AML-193 (cell line): ENCODE results near the gene GTF2H4.

ENCODE experiments used
- DNase-seq, 2 experiments: peaks; one replicate each; lab custom pipeline; 2025; lab: John Stamatoyannopoulos, UW

The GTF2H4 gene

GRCh38 chr6:30882759-30883684 is 25.0 kb upstream of the GTF2H4 start:
- no peak for DNase-seq

- DNase-seq, result no peak
Observed at GRCh38 chr6:30883685-30884520, 24.1 kb upstream of the GTF2H4 start, which contains the start of gene DDR1. Gene DDR1 (plus strand): TSS chr6:30884519. CDS start chr6:30888730, 4,211 bp downstream.

DNA sequence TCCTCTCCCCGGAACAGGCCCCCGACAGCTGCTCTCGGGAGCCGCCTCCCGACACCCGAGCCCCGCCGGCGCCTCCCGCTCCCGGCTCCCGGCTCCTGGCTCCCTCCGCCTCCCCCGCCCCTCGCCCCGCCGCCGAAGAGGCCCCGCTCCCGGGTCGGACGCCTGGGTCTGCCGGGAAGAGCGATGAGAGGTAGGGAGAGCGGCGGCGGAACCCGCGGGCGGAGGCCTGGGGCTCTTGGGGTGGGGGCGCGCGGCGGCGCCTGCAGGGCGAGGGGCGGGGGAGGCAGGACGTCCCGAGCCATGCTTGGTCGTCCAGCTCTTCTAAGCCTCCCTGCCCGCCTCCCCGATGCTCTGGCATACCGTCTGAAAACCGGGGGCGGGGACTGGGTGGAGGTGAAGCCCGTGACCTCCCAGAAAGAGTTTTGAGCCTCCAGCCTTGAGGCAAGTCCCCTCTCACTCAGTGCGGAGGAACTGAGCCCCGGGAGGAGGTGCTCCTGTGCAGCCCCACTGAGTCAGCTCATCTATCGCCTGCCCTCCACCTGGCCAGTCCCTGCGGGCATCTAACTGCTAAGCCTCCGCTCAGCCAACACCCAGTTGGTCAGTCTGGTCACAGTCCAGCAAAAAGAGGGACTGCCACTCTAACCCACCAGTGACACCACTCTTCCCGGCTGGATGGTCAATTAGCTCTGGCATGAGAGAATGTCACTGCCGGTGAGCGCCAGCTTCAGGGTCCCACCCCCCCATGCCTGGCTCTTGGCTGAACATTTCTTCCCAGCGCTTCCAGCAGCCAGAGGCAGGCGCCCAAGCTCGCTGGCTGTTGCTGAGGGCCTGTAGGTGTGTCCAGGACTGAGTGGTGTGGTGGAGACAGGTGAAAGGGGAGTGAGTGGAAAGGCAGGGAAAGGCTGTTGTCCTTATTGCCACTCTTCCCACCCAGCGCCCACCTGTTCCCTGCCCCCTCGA is 23.2 kb upstream of the GTF2H4 start:
- no peak for DNase-seq

DNA sequence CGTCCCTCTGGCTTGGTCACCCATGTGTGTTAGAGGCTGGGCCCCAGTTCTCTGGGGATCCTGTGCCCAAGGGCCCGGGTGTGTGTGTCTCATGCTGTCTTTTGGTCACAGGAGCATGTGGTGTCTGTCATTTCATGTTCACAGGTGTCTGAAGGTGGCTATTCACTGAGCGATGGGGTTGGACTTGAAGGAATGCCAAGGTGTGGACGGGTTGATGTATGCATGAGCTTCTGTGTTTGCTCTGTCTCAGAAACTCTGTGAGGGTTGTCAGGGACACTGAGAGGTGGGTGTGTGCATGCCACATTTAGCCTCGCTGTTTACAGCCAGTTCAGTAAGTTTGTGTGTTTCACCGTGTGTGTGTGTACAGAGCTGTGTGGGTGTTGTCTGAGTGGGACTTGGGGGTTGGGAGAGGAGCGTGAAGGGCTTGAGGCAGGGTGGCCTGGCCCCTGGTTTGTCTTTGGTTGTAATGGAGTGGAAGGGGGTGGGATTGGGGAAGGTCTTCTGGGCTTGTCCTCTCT is 22.5 kb upstream of the GTF2H4 start:
- DNase-seq, result no peak

DNA sequence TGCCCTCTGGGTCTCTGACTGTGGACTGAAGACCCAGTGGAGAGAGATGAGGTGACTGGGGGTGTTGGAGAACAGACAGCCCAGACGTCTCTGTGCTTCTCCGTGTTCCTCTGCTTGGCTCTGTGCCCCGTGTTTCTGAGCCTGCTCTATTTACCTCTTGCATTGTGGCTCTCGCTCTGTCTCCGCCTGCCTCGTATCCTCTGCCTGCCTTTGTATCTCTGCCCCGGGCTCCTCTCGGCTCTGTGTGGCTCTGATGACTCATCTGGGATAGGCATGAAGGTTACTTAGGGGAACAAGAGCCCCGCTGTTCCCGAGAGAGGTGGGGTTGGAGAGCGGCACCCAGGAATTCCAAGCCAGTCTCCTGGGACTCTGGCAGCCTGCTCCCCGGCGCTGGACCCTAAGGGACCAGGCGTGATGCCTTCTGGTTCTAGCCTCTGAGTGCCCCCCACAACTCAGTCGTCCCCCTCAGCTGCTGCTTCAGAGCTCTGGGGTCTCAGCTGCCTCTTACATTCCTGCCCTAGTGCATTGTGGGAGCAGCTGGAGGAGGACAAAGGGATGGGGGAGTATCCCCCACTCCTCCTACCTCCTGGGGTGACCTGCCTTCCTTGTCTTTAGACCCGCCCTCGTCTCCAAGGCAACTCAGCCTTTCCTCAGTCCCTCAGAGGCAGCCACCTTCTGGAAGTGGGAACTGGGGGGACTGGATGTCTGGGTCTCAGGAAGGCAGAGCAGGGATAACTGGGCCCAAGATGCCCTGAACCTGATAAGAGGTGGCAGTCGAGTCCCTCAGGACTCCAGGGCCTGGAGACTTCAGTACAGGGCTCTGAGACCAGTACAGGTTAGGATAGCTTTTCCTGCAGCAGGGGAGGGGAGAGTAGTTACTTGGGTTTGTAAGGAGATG is 21.8 kb upstream of the GTF2H4 start:
- no peak for DNase-seq

GRCh38 chr6:30886897-30887255 is 21.1 kb upstream of the GTF2H4 start:
- DNase-seq, result no peak

DNA sequence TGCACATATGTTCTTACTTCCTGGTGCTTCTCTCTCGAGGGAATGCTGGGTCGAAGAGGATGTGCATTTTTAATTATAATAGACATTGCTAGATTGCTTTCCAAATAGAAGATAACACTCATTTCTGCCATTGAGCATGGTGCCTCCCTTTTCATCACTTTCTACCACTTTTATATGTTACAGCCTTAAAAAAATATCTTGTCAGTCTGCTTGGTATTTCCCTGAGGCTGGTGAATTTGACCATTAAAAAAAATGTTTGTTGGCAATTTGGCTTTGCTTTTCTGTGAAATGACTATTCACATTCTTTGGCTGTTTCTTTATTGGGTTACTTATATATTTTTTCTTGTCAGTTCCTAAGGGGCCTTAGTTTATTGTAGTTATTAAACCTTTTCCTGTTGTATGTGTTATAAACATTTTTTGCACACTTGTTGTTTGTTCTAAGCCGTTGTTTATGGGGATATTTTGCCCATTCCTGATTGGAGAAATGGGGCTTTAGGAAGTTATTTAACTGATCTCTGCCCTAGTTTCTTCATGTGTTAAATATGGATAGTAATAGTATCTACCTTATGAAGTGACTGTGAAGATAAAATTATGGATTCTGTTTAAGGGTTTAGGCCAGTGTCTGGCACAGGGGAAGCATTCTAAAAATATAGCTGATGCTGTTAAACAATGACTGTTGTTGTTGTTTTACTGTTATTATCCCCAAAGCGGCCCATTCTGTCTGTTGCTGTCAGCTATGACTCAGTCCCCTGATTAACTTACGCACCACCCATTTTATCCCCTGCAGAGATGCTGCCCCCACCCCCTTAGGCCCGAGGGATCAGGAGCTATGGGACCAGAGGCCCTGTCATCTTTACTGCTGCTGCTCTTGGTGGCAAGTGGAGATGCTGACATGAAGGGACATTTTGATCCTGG is 19.8 kb upstream of the GTF2H4 start:
- DNase-seq, result no peak

DNA sequence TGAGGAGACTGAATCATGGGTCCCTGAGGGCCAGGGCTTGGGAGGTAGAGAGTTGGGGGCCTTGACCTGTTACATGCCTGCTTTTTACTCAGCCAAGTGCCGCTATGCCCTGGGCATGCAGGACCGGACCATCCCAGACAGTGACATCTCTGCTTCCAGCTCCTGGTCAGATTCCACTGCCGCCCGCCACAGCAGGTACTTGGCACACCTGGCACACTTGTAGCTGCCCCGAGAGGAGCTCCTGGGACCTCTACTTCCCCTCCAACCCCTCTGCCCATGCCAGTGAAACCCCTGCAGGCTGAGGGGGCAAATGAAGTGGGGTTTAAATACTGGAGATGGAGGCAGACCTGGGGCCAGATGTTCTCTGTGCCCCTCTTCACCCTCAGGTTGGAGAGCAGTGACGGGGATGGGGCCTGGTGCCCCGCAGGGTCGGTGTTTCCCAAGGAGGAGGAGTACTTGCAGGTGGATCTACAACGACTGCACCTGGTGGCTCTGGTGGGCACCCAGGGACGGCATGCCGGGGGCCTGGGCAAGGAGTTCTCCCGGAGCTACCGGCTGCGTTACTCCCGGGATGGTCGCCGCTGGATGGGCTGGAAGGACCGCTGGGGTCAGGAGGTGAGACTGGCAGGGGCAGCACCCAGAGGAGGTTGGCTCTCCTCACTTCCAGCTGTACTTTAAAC is 19.1 kb upstream of the GTF2H4 start:
- DNase-seq, result no peak

DNA sequence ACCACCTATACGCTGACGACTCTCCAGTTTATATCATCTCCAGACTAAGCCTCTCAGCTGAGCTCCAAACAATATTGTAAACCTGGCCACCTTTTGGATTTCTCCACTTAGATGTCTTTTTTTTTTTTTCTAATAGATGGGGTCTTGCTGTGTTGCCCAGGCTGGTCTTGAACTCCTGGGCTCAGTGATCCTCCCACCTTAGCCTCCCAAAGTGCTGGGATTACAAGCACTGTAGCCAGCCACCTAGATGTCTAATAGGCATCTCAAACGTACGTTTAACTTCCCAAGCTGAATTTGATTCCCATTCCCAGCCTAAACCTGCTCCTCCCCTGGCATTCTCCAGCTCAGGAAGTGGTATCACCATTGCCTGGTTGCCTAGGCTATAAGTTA is 18.5 kb upstream of the GTF2H4 start:
- DNase-seq, result no peak

DNA sequence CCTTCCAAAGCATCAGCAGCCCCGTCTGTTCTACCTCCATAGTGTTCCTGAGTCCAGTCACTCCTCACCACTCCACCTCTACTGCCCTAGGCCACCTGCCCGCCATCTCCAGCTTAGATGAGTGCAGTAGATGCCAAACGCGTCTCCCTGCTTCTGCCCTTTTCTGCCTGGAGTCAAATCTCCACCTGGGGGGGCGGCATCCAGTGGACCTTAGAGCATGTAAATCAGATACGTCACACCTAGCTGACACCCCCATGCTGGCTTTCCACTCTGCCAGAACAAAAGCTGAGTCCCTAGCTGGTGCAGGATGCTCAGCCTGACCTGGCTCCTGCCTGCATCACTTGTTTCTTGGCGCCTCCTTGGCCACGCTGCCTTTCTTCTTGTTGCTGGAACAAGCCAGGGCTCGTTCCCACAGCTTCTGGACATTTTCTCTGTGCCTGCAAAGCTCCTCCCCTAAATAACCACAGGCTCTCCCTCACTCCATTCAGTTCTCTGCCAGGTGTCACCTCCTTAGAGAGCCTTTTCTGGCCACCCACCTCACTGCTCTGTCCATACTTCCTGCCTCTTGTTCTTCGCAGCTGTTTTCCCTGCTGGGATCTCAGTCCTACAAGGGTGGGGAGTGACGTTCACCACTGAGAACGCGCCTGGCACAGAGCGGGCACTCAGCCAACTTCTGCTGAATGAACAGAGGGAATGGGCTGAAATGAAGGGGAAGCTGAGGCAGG is 17.9 kb upstream of the GTF2H4 start:
- DNase-seq, result no peak

DNA sequence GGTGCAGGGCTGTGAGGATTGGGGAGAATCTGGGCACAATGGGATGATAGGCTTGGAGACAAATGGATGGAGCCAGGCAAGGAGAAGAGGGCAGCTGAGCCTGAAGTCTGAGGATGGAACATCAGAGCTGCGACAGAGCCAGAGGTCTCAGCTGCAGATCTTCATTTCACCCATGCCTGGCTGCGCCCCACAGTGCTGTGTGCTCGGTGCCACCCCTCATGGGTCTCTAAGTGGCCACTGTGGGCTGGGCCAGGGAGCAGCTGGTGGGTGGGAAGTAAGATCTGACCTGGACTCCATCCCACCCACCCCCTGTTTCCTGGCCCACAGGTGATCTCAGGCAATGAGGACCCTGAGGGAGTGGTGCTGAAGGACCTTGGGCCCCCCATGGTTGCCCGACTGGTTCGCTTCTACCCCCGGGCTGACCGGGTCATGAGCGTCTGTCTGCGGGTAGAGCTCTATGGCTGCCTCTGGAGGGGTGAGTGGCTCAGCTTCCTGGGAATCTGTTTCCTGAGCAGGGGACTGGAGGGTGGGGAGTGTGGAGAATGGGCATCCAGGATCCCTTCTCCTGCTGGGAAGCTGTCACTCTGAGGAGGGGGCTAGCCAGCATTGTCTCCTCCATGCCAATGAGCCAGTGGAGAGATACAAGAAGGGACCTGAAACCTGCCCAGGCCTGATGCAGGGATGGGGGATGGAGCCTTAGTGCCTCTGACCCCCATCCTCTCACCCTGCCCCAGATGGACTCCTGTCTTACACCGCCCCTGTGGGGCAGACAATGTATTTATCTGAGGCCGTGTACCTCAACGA is 17.2 kb upstream of the GTF2H4 start:
- no peak for DNase-seq

DNA sequence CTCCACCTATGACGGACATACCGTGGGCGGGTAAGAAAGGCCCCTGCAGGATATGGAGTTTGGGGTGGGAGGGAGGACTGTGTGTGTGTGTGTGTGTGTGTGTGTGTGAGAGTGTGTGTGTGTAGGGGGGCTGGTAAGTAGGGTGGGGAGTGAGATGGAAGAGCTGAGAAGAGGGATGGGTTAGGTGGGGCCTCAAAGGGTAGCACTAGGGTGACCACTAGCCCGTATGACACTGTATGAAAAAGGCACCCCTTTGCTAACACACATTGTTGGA is 16.6 kb upstream of the GTF2H4 start:
- DNase-seq, result no peak

- DNase-seq, result no peak
Observed at GRCh38 chr6:30891816-30892538, 16.0 kb upstream of the GTF2H4 start.

DNA sequence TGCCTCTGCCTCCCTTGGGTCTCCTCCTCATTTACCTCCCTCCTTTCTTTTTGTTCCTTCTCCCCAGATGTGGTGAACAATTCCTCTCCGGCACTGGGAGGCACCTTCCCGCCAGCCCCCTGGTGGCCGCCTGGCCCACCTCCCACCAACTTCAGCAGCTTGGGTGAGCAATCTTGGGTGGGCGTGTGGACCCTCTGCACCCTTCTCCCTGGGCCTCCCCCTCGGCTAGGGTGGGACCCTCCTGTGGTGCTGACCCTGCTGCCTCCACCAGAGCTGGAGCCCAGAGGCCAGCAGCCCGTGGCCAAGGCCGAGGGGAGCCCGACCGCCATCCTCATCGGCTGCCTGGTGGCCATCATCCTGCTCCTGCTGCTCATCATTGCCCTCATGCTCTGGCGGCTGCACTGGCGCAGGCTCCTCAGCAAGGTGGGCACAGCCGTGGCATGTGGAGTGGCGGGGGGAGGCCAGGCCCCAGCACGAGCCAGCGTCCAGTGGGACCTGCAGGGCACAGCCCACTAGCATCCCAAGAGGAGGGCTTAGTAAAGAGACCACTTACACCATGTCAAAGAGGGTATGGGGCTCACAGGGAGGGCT is 14.9 kb upstream of the GTF2H4 start:
- no peak for DNase-seq

- no peak for DNase-seq
Observed at GRCh38 chr6:30893666-30894065, 14.3 kb upstream of the GTF2H4 start.

DNA sequence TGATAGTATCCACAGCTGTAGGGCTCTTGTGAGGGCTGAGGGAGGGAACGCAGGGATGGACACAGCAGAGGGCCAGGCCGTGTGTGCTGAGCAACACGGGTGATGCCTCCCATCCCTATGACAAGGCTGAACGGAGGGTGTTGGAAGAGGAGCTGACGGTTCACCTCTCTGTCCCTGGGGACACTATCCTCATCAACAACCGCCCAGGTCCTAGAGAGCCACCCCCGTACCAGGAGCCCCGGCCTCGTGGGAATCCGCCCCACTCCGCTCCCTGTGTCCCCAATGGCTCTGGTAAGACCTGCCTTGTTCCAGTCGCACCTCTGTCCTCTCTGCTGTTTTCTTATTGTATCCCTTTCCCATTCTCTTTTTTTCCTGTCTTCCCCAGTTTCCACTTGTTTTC is 13.6 kb upstream of the GTF2H4 start:
- DNase-seq, result no peak

- DNase-seq, result no peak
Observed at GRCh38 chr6:30894935-30895334, 13.1 kb upstream of the GTF2H4 start.
